ENCODE measurements around the gene LRBA.

DNA sequence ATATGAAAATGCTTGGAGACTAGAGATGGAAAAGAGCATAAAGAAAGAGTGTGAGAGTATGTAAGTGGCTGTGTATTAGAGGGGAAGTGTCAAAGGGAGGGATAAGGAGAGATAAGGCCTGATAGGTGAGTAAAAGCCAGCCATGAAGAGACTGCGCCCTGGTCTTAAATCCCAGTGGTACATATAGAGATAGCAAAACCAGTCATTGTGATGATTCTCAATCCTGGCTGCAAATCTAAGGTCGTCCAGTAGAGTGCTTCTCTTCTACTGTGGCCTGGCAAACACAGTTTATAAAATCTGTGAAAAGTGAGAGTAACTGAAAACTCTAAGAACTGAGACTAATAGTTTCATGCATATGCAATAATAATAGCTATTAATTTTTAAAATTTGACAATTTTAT, 346.3 kb downstream of the LRBA start:
- TF ChIP-seq EZH2phosphoT487 (IDR thresholded peaks at IDR 0.05; ENCODE audit: borderline replicate concordance, low read depth) (no peak), FOXM1 (IDR thresholded peaks at IDR 0.05; ENCODE audit: low read depth) (no peak)
- TF ChIP-seq, protein P1, sequence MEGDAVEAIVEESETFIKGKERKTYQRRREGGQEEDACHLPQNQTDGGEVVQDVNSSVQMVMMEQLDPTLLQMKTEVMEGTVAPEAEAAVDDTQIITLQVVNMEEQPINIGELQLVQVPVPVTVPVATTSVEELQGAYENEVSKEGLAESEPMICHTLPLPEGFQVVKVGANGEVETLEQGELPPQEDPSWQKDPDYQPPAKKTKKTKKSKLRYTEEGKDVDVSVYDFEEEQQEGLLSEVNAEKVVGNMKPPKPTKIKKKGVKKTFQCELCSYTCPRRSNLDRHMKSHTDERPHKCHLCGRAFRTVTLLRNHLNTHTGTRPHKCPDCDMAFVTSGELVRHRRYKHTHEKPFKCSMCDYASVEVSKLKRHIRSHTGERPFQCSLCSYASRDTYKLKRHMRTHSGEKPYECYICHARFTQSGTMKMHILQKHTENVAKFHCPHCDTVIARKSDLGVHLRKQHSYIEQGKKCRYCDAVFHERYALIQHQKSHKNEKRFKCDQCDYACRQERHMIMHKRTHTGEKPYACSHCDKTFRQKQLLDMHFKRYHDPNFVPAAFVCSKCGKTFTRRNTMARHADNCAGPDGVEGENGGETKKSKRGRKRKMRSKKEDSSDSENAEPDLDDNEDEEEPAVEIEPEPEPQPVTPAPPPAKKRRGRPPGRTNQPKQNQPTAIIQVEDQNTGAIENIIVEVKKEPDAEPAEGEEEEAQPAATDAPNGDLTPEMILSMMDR (IDR thresholded peaks at IDR 0.05), result no peak

Data from SK-N-SH (cell line).